Bronchial epithelial cell (primary cell): ENCODE results near the gene PKNOX2. TPM values are rescaled to one million over a fixed set of nuclear protein-coding genes. Genes with fewer than 3 reads are reported as not detected.

Experiments
- DNase-seq: peaks from one replicate; pipeline ENCODE4 v3.0.0-alpha.2; 2010; ENCODE audit warnings: low read depth
- FAIRE-seq: peaks from 2 replicates; lab custom pipeline; 2011; peaks lifted over from hg19 to GRCh38; lab: Jason Lieb, UNC
- H3K27me3 ChIP-seq: 2 replicates; pipeline ENCODE4 v1.5.1; 2011; ENCODE audit warnings: low read length; ENCODE audit not compliant: control insufficient read depth, insufficient read depth
- H3K36me3 ChIP-seq: 2 replicates; pipeline ENCODE4 v1.5.1; 2011; ENCODE audit warnings: low read length; ENCODE audit not compliant: control insufficient read depth, insufficient read depth
- H3K4me3 ChIP-seq: 2 replicates; pipeline ENCODE4 v1.5.1; 2011; ENCODE audit warnings: mild to moderate bottlenecking, low read depth, low read length, control low read depth
- CTCF ChIP-seq: IDR thresholded peaks from 2 replicates; pipeline ENCODE4 v1.5.1; 2011; ENCODE audit warnings: mild to moderate bottlenecking, moderate library complexity, low read length, control low read depth, inconsistent platforms; ENCODE audit not compliant: insufficient read depth, severe bottlenecking
- total RNA-seq: library from RNA; depleted of rRNA; stranded (reverse); fragments of >200 nt; gene quantifications from 2 replicates; pipeline ENCODE4 v1.2.1, GENCODE V29; 2014

The PKNOX2 gene
- total RNA-seq, 1 donor from 2014 or later, result not detected

DNA sequence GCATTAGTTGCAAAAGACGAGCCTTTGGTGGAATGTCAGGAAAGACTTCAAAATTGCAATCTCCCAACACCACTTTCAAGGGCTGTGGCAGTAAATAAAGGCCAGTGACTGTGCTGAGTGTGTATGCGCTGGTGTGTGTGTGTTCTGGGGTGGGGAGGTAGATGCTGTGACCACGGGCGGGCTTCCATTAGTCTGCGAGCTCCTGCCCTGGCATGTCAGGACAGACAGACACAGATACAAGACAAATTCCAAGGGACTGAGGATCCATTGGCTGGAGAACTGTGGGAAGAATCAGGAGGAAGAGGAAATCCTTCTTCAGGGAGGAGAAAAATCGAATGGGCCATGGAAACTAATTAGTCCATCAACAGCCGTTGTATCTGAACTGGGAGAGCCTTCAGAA is 248.0 kb downstream of the PKNOX2 start:
- no peak for TF ChIP-seq CTCF
- FAIRE-seq (peak; percentile 18), DNase-seq (peak; percentile 35)
- H3K36me3 ChIP-seq, result no peaks in the 10 kb centered on the region
- no peaks in the 10 kb centered on the region for H3K27me3 ChIP-seq
- H3K4me3 ChIP-seq, result no peak overlapping the region

DNA sequence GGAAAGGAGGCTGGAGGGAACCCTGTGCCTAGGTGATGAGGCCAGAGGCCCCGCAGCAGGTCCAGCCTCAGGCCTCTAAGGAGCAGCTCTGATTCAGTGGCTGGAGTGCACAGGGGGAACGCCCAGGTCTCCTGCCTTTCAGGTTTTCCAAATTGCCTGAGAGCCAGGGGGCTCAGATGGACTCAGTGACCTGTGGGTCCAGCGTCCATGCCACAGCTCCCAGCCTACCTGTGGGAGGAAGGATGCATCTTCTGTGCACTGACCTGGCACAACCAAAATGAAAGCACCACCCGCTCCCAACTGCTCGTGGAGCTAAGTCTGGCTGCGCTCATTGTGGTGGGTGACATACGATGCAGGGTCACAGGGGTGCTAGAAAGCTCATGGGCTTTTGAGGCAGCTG is 248.7 kb downstream of the PKNOX2 start:
- no peak for FAIRE-seq
- no peaks in the 10 kb centered on the region for H3K36me3 ChIP-seq
- H3K27me3 ChIP-seq, result no peaks in the 10 kb centered on the region
- no peak for TF ChIP-seq CTCF
- no peak for DNase-seq
- no peak overlapping the region for H3K4me3 ChIP-seq

DNA sequence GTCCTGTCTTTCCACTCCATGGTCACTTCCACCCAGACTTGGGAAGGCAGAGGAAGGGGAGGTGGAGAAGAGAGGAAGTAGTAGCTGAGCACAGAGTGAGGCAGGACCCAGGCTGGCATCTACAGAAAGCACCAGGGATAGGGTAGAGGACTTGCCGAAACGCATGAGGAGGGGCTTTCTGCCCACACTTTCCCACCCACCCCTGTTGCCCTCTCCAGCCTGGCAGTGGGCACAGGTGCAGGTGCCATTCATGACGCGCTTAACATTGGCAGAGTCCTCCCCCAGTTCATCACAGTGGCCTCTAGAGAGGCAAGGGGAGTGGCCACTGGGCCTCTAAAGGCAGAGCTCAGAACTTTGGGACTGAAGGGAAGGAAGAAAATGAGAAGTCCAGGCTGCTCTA is 249.6 kb downstream of the PKNOX2 start:
- FAIRE-seq (no peak), DNase-seq (no peak)
- Histone ChIP-seq H3K4me3 (no peak overlapping the region), H3K36me3 (no peaks in the 10 kb centered on the region), H3K27me3 (no peaks in the 10 kb centered on the region)
- no peak for TF ChIP-seq CTCF

- no peaks in the 10 kb centered on the region for H3K36me3 ChIP-seq
- no peaks in the 10 kb centered on the region for H3K27me3 ChIP-seq
- FAIRE-seq, result no peak
- no peak for DNase-seq
- no peak overlapping the region for H3K4me3 ChIP-seq
- no peak for TF ChIP-seq CTCF
Observed at GRCh38 chr11:125416981-125417935, 252.7 kb downstream of the PKNOX2 start.

- TF ChIP-seq CTCF, result no peak
- Histone ChIP-seq H3K4me3 (no peak overlapping the region), H3K36me3 (no peaks in the 10 kb centered on the region), H3K27me3 (no peaks in the 10 kb centered on the region)
- no peak for FAIRE-seq
- no peak for DNase-seq
Observed at GRCh38 chr11:125418396-125418795, 253.8 kb downstream of the PKNOX2 start.
